GM12872 (cell line): Measurements from ENCODE around the gene GABBR2.

ENCODE experiments used
- CTCF ChIP-seq: IDR thresholded peaks from 3 replicates; pipeline ENCODE4 v1.5.1; 2011; ENCODE audit warnings: low read depth, mild to moderate bottlenecking, low read length, moderate library complexity; ENCODE audit not compliant: insufficient read depth

GABBR2 gene

GRCh38 chr9:98396236-98396635 is 312.5 kb downstream of the GABBR2 start:
- TF ChIP-seq CTCF = no peak

DNA sequence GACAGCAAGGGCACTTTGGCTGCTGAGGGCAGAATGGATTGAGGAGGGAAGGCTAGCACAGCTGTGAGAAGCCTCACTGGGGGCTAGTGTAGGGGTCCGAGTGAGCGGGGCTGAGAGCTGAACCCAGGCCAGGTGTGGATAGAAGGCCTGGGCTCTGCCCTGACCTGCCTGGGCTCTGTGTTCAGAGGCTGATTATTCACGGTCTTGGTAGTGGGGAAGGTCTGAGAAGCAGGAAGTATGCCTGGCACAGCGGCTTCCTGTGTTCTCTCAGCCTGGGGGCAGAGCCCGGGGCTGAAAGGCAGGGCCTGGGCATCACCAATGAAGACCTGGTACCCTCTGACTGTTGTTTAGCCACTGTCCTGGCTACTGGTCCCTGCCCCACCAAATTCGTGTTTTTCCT is 316.9 kb downstream of the GABBR2 start:
- no peak for TF ChIP-seq CTCF

DNA sequence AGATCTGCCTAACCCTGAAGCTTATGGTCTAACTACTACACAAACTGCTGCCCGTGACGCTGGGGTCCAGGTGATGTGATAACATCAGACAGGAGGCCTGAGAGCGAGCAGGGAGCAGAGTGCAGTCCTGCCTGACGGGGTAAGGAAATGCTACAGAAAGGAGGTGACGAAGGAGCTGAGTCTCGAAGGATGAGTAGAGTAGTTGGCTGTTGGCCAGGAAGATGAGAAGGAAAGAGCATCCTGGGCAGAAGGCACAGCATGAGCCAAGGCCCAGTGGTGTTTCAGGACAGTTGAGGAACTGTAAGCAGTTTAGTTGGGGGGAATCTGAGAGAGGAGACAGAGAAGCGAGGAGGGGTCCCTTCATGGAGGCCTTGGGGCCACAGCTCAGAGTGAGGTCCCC is 317.3 kb downstream of the GABBR2 start:
- no peak for TF ChIP-seq CTCF

DNA sequence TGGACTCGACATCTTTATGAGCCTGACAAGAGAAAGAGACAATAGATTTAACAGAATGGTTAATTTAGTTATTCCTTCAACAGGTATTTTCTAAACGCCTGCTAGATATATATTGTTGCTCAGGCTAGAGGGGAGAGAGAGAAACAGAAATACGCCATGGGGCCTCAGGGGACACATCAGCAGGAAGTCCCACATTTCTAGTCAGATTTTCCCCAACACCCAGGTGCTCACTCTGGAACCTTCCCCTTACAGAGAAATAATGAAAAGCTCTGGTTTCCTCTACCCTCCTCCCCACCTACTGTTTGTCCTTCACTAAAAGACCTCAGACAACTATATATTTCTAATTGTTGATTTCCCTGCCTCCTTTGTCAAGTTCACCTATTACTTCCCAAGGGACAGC is 323.0 kb downstream of the GABBR2 start:
- TF ChIP-seq CTCF = no peak

GRCh38 chr9:98383758-98384157 is 325.0 kb downstream of the GABBR2 start:
- 0 out of 3 replicates have a peak, but pooled peaks have one; percentile 10 for TF ChIP-seq CTCF

- no peak for TF ChIP-seq CTCF
Observed at GRCh38 chr9:98381311-98382103, 327.2 kb downstream of the GABBR2 start.

GRCh38 chr9:98380065-98380681 is 328.6 kb downstream of the GABBR2 start:
- no peak for TF ChIP-seq CTCF
